Thyroid gland (tissue), 4 donors: ENCODE data around the gene DOK1. TPM values are rescaled to one million over a fixed set of nuclear protein-coding genes. Genes with fewer than 3 reads are reported as not detected.

ENCODE experiments used
- DNase-seq, 2 donors: peaks; one replicate each; pipeline ENCODE4 v3.0.0-alpha.2; 2019
- H3K27ac ChIP-seq, 3 donors: fragments of 200-600 bp; sonication (generic); 1 replicate in 2 of 3; 2 replicates in 1 of 3; pipeline ENCODE4 v1.5.1; 2016 to 2019; ENCODE audit warnings: mild to moderate bottlenecking in 1 of 3, moderate library complexity in 1 of 3
- H3K27me3 ChIP-seq: fragments of 200-600 bp; sonication (generic); one replicate; pipeline ENCODE4 v1.5.1; 2019
- H3K36me3 ChIP-seq, 2 donors: fragments of 200-600 bp; sonication (generic); one replicate each; pipeline ENCODE4 v1.5.1; 2016 to 2019
- H3K4me1 ChIP-seq, 2 donors: fragments of 200-600 bp; sonication (generic); one replicate each; pipeline ENCODE4 v1.5.1; 2017 to 2019
- H3K4me3 ChIP-seq, 3 donors: fragments of 200-600 bp; sonication (generic); replicated peaks in 1 of 3; 1 replicate in 2 of 3; 2 replicates in 1 of 3; pipeline ENCODE4 v1.5.1; 2016; ENCODE audit warnings: mild to moderate bottlenecking in 1 of 3
- H3K9me3 ChIP-seq: fragments of 200-600 bp; sonication (generic); one replicate; pipeline ENCODE4 v1.5.1; 2017
- POLR2A ChIP-seq, 2 donors: fragments of 450-650 bp; IDR thresholded peaks; one replicate each; pipeline ENCODE4 v1.6.1; 2017; ENCODE audit warnings: antibody characterized with exemption in 2 of 2, mild to moderate bottlenecking in 2 of 2, moderate library complexity in 1 of 2
- WGBS, 2 donors: methylation state at CpG; one replicate each; pipeline ENCODE4 v1.1.5; 2017; 5-methylcytosine and 5-hydroxymethylcytosine counted together
- intact Hi-C: fragments of 100-400 bp; cut with DNase I; formaldehyde crosslinking; loops from one replicate; pipeline ENCODE4 v1.15.1; 2023
- total RNA-seq, 4 donors: library from RNA; depleted of rRNA; stranded (reverse); fragments of >200 nt; gene quantifications; one replicate each; pipeline ENCODE4 v1.2.3, GENCODE V29; 2016
- TF ChIP-seq, protein P1 (sequence below), 6 experiments: fragments of 200-600 bp in 3 of 6; fragments of 450-650 bp in 3 of 6; sonication (generic) in 3 of 6; IDR thresholded peaks; one replicate each; pipeline ENCODE4 v1.5.1; 2016 to 2019; ENCODE audit warnings: antibody characterized with exemption in 6 of 6, mild to moderate bottlenecking in 2 of 6, inconsistent platforms in 1 of 6, moderate library complexity in 1 of 6

DOK1 gene
- total RNA-seq, 4 donors from 2014 or later, result 14.4 to 19.4 (median 18.4) TPM

GRCh38 chr2:74522516-74522915, 32.0 kb upstream of the DOK1 start:
- Histone ChIP-seq H3K27me3 (peaks cover under 1% of the 10 kb centered on the region), H3K36me3 (peaks cover 13 to 19% of the 10 kb centered on the region in 2 donors), H3K9me3 (no peaks in the 10 kb centered on the region), H3K4me3 (no peak overlapping the region), H3K27ac (no peak overlapping the region), H3K4me1 (no peaks in the 10 kb centered on the region)
- TF ChIP-seq, protein P1, sequence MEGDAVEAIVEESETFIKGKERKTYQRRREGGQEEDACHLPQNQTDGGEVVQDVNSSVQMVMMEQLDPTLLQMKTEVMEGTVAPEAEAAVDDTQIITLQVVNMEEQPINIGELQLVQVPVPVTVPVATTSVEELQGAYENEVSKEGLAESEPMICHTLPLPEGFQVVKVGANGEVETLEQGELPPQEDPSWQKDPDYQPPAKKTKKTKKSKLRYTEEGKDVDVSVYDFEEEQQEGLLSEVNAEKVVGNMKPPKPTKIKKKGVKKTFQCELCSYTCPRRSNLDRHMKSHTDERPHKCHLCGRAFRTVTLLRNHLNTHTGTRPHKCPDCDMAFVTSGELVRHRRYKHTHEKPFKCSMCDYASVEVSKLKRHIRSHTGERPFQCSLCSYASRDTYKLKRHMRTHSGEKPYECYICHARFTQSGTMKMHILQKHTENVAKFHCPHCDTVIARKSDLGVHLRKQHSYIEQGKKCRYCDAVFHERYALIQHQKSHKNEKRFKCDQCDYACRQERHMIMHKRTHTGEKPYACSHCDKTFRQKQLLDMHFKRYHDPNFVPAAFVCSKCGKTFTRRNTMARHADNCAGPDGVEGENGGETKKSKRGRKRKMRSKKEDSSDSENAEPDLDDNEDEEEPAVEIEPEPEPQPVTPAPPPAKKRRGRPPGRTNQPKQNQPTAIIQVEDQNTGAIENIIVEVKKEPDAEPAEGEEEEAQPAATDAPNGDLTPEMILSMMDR (IDR thresholded peaks at IDR 0.05), result no peak
- DNase-seq, result no peak
- 61 to 83% methylated on average over 3 of the region's 3 CpGs for WGBS, 2 donors
- intact Hi-C loops, result loop anchor here (10.0 kb wide), 1 partner anchor 62 kb away; no protein-coding TSS in a partner anchor

GRCh38 chr2:74524005-74524404, 30.5 kb upstream of the DOK1 start:
- TF ChIP-seq, protein P1 (IDR thresholded peaks at IDR 0.05), result no peak
- TF ChIP-seq POLR2A (IDR thresholded peaks at IDR 0.05), result no peak
- intact Hi-C loops, result loop anchor here (10.0 kb wide), 1 partner anchor 61 kb away; no protein-coding TSS in a partner anchor
- WGBS, 2 donors, result 78 to 95% methylated on average over 4 to 9 of the region's 9 CpGs

DNA sequence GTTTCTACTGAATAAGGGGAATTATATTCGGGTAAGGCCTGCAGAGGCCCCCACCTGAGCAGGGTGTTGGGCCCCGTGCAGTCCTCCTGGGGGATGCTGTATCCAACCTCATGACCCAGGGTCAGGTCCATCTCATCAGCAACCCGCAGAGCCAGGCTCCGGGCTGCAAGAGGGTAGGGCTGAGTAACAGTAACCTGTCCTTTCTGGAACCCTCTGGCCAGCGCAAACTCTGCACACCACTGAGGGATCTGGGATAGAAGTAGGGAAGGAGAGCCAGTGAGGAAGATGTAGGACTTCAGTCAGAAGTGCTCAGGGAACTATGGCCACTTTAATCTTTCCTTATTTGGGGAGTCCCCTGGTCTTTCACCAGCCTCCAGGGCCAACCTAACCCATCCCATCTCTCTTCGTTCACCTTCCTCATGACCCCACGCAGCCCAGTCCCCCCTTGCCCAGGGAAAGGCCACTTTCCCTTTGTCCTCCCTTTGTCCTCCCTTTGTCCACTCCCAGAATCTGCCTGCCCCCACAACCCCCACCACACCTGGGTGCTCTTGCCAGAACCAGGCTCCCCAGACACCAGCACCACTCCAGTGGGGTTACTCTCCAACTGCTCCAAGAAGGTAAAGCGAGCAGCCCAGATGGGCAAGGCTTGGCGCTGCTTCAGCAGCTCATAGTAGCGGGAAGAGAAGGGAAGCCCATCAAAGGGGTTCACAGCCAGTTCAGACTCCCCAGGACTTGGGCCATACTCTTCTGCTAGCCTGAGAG, 29.4 kb upstream of the DOK1 start:
- intact Hi-C loops, result loop anchor here (10.0 kb wide), 1 partner anchor 60 kb away; no protein-coding TSS in a partner anchor
- no peaks in the 10 kb centered on the region for H3K9me3 ChIP-seq

More at GRCh38 chr2:74524005-74524404, 30.5 kb upstream of the DOK1 start:
- H3K9me3 ChIP-seq, result no peaks in the 10 kb centered on the region
- H3K27me3 ChIP-seq, result no peaks in the 10 kb centered on the region
- H3K4me3 ChIP-seq, result no peak overlapping the region
- no peak overlapping the region for H3K27ac ChIP-seq
- H3K36me3 ChIP-seq, result peaks cover 15 to 23% of the 10 kb centered on the region in 2 donors
- peaks cover 10% of the 10 kb centered on the region in 2 donors for H3K4me1 ChIP-seq
- no peak for DNase-seq

GRCh38 chr2:74525717-74526648, 28.5 kb upstream of the DOK1 start, which contains the start of gene DQX1:
DQX1 (minus strand) TSS chr2:74526231; CDS start chr2:74525729, 502 bp downstream.
- intact Hi-C loops, result loop anchor here (10.0 kb wide), 1 partner anchor 59 kb away; no protein-coding TSS in a partner anchor
- WGBS, 2 donors, result 94 to 96% methylated on average over 11 of the region's 11 CpGs
- no peak within 1 kb of the TSS for H3K4me3 ChIP-seq
- H3K36me3 ChIP-seq, result peaks cover 15 to 23% of the 10 kb centered on the region in 2 donors
- H3K4me1 ChIP-seq, result peaks cover 10 to 16% of the 10 kb centered on the region in 2 donors
- no peaks in the 10 kb centered on the region for H3K27me3 ChIP-seq
- no peak for DNase-seq
- H3K9me3 ChIP-seq, result no peaks in the 10 kb centered on the region
- H3K27ac ChIP-seq, result no peak within 1 kb of the TSS
- no peak for TF ChIP-seq POLR2A (IDR thresholded peaks at IDR 0.05)
- TF ChIP-seq, protein P1 (IDR thresholded peaks at IDR 0.05), result no peak

More for the DNA sequence above, 29.4 kb upstream of the DOK1 start:
- WGBS, 2 donors, result 95 to 96% methylated on average over 10 of the region's 10 CpGs
- DNase-seq, result no peak
- H3K4me1 ChIP-seq, result peaks cover 10 to 11% of the 10 kb centered on the region in 2 donors
- no peak for TF ChIP-seq POLR2A (IDR thresholded peaks at IDR 0.05)
- TF ChIP-seq, protein P1 (IDR thresholded peaks at IDR 0.05), result no peak
- H3K36me3 ChIP-seq, result peaks cover 15 to 23% of the 10 kb centered on the region in 2 donors
- H3K27ac ChIP-seq, result no peak overlapping the region
- no peak overlapping the region for H3K4me3 ChIP-seq
- H3K27me3 ChIP-seq, result no peaks in the 10 kb centered on the region
